ENCODE data around the gene RAB40C.

DNA sequence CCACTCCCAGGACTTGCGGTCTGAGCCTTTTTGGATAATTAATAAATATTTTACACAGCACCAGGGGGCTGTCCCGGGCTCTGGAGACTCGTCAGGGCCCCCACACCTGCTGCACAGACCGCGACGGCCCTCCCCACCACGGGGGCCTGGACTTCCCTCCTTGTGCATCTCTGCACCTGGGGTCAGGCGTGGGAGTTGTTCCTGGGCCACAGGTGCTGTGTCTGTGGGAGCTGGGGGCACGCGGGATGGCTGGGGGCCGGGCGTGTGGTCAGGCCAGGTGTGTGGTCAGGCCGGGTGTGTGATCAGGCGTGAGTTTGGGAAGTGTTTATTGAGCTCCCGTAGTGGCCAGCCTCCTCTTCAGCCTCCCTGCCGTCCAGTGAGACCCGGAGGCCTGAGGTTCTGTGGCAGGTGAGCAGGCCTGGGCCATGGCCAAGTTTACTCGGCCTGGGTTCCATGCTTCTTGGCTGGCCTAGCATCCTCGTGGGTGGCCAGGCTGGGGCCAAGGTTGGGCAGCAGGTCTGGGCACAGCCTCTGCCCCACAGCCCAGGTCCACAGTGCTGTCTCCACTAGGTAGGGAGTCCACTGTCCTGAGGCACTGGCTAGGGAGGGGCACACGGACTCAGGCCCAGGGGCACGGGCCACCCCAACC lies 88.5 kb downstream of the RAB40C start:
- TF ChIP-seq POLR2AphosphoS5 (IDR thresholded peaks at IDR 0.05): no peak
- TF ChIP-seq, protein P1, sequence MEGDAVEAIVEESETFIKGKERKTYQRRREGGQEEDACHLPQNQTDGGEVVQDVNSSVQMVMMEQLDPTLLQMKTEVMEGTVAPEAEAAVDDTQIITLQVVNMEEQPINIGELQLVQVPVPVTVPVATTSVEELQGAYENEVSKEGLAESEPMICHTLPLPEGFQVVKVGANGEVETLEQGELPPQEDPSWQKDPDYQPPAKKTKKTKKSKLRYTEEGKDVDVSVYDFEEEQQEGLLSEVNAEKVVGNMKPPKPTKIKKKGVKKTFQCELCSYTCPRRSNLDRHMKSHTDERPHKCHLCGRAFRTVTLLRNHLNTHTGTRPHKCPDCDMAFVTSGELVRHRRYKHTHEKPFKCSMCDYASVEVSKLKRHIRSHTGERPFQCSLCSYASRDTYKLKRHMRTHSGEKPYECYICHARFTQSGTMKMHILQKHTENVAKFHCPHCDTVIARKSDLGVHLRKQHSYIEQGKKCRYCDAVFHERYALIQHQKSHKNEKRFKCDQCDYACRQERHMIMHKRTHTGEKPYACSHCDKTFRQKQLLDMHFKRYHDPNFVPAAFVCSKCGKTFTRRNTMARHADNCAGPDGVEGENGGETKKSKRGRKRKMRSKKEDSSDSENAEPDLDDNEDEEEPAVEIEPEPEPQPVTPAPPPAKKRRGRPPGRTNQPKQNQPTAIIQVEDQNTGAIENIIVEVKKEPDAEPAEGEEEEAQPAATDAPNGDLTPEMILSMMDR (IDR thresholded peaks at IDR 0.05): no peak
- no peak for TF ChIP-seq POLR2A (IDR thresholded peaks at IDR 0.05)
